Measurements from ENCODE around the gene RPLP1.

RPLP1 gene

GRCh38 chr15:69452692-69453521 lies at the start of gene RPLP1:
TSS of gene RPLP1 (plus strand) at chr15:69452818. CDS start at chr15:69452949, 131 bp downstream.
- DNase-seq = peak; percentile 67

GRCh38 chr15:69403594-69403993 lies 49.0 kb upstream of the RPLP1 start:
- DNase-seq = no peak

GRCh38 chr15:69405110-69405509 lies 47.5 kb upstream of the RPLP1 start:
- no peak for DNase-seq

- no peak for DNase-seq
These were observed 44.8 kb upstream of the RPLP1 start for GRCh38 chr15:69407719-69408400.

- no peak for DNase-seq
These were observed 43.8 kb upstream of the RPLP1 start for GRCh38 chr15:69408841-69409240.

- no peak for DNase-seq
These were observed 42.3 kb upstream of the RPLP1 start for GRCh38 chr15:69410248-69410874.

GRCh38 chr15:69412274-69412673 lies 40.3 kb upstream of the RPLP1 start:
- DNase-seq = no peak

- DNase-seq = no peak
These were observed 39.9 kb upstream of the RPLP1 start for GRCh38 chr15:69412701-69413100.

GRCh38 chr15:69413822-69414700 lies 38.6 kb upstream of the RPLP1 start, which contains the start of gene KIF23:
TSS of gene KIF23 (plus strand) at chr15:69414349. CDS start at chr15:69414466, 117 bp downstream.
- DNase-seq = peak; percentile 75

GRCh38 chr15:69414701-69415167 lies 37.9 kb upstream of the RPLP1 start:
- no peak for DNase-seq

- no peak for DNase-seq
These were observed 37.2 kb upstream of the RPLP1 start for GRCh38 chr15:69415381-69415780.

GRCh38 chr15:69417581-69417980 lies 35.0 kb upstream of the RPLP1 start:
- no peak for DNase-seq

GRCh38 chr15:69421498-69421897 lies 31.1 kb upstream of the RPLP1 start:
- DNase-seq = no peak

- DNase-seq = no peak
These were observed 30.2 kb upstream of the RPLP1 start for GRCh38 chr15:69422336-69422895.

GRCh38 chr15:69424001-69424400 lies 28.6 kb upstream of the RPLP1 start:
- DNase-seq = no peak

- DNase-seq = no peak
These were observed 27.7 kb upstream of the RPLP1 start for GRCh38 chr15:69424748-69425413.

GRCh38 chr15:69433831-69434230 lies 18.8 kb upstream of the RPLP1 start:
- DNase-seq = no peak

GRCh38 chr15:69434238-69434637 lies 18.4 kb upstream of the RPLP1 start:
- no peak for DNase-seq

GRCh38 chr15:69434679-69435078 lies 17.9 kb upstream of the RPLP1 start:
- no peak for DNase-seq

GRCh38 chr15:69435985-69436384 lies 16.6 kb upstream of the RPLP1 start:
- no peak for DNase-seq

- DNase-seq = no peak
These were observed 15.7 kb upstream of the RPLP1 start for GRCh38 chr15:69436951-69437350.

- DNase-seq = no peak
These were observed 13.0 kb upstream of the RPLP1 start for GRCh38 chr15:69439623-69440022.
